Adrenal gland (tissue), 12 donors: Measurements from ENCODE around the gene NACC2. TPM values are rescaled to one million over a fixed set of nuclear protein-coding genes. Genes with fewer than 3 reads are reported as not detected.

Experiments
- DNase-seq, 7 donors: peaks; one replicate each; pipeline ENCODE4 v3.0.0-alpha.2; 2019 to 2020
- H3K27ac ChIP-seq, 5 donors: fragments of 200-600 bp; sonication (generic) in 4 of 5; 1 replicate in 3 of 5; 2 replicates in 2 of 5; pipeline versions ENCODE4 v1.5.1 to v1.8.0; 2016 to 2020; ENCODE audit warnings: mild to moderate bottlenecking in 1 of 5
- H3K27me3 ChIP-seq: fragments of 200-600 bp; 2 replicates; pipeline ENCODE4 v1.8.0; 2021
- H3K36me3 ChIP-seq, 2 donors: fragments of 200-600 bp; replicated peaks in 1 of 2; 1 replicate in 1 of 2; 2 replicates in 1 of 2; pipeline versions ENCODE4 v1.5.1 to v1.8.0; 2018 to 2022
- H3K4me1 ChIP-seq, 2 donors: fragments of 200-600 bp; replicated peaks in 1 of 2; 1 replicate in 1 of 2; 2 replicates in 1 of 2; pipeline versions ENCODE4 v1.5.1 to v1.8.0; 2018 to 2021
- H3K4me3 ChIP-seq, 4 donors: fragments of 200-600 bp; sonication (generic) in 3 of 4; one replicate each; pipeline ENCODE4 v1.5.1; 2016 to 2018
- H3K9me3 ChIP-seq, 3 donors: fragments of 200-600 bp; sonication (generic) in 1 of 3; replicated peaks in 1 of 3; 1 replicate in 2 of 3; 2 replicates in 1 of 3; pipeline versions ENCODE4 v1.5.1 to v1.8.0; 2016 to 2021
- POLR2A ChIP-seq, 2 donors: fragments of 450-650 bp; IDR thresholded peaks; one replicate each; pipeline ENCODE4 v1.6.1; 2017; ENCODE audit warnings: antibody characterized with exemption in 2 of 2, mild to moderate bottlenecking in 2 of 2, moderate library complexity in 1 of 2
- WGBS, 4 donors: extraction: QIAGEN DNeasy Blood & Tissue Kit in 2 of 4; methylation state at CpG; one replicate each; pipeline versions ENCODE4 v1.1.5 to v1.1.7; 2013 to 2017; 5-methylcytosine and 5-hydroxymethylcytosine counted together
- intact Hi-C, 2 donors: fragments of 100-400 bp; cut with DNase I; formaldehyde crosslinking; loops; one replicate each; pipeline versions ENCODE4 v1.14.1 to v1.15.0; 2022 to 2023
- polyA plus RNA-seq, 3 donors: library from polyadenylated mRNA; stranded (reverse); fragments of 200-250 nt in 2 of 3; fragments of 350-450 nt in 1 of 3; fragmentation: Illumina TruSeq in 1 of 3; extraction: RNeasy Lipid Tissue Mini Kit (QIAGEN cat#74804) in 1 of 3; gene quantifications; one replicate each; pipeline ENCODE4 v1.2.3, GENCODE V29; 2013 to 2014
- total RNA-seq, 9 donors: library from RNA; depleted of rRNA in 4 of 9; stranded (reverse); fragments of >200 nt in 4 of 9; fragments of 120-200 nt in 1 of 9; fragmentation: NEBNext Ultra II Directional in 1 of 9; extraction: Animal tissue kit (Norgen Biotek cat#: 25700) in 1 of 9; gene quantifications; one replicate each; pipeline versions ENCODE4 v1.1.0 to v1.2.4, GENCODE V29; 2013 to 2023
- TF ChIP-seq, protein P1 (sequence below), 6 experiments: fragments of 450-650 bp in 4 of 6; fragments of 200-600 bp in 2 of 6; sonication (generic) in 1 of 6; IDR thresholded peaks; 1 replicate in 5 of 6; 2 replicates in 1 of 6; pipeline versions ENCODE4 v1.5.1 to v1.8.0; 2016 to 2021; ENCODE audit warnings: antibody characterized with exemption in 6 of 6, mild to moderate bottlenecking in 2 of 6, moderate library complexity in 1 of 6
- donor health status: healthy with polysubstance abuse.
- donor health status: Bipolar disorder and iron deficiency.
- donor health status: DM: yes; HTN: yes; CAD: no.
- donor health status: DM: no; HTN: no; CAD: no.
- donor health status: DM: no; HTN: no; CAD: no.
- donor health status: DM: yes; HTN: yes; CAD: no.

The NACC2 gene
- total and polyA plus RNA-seq, 12 donors, result 3.3 to 61.0 (median 35.3) TPM

DNA sequence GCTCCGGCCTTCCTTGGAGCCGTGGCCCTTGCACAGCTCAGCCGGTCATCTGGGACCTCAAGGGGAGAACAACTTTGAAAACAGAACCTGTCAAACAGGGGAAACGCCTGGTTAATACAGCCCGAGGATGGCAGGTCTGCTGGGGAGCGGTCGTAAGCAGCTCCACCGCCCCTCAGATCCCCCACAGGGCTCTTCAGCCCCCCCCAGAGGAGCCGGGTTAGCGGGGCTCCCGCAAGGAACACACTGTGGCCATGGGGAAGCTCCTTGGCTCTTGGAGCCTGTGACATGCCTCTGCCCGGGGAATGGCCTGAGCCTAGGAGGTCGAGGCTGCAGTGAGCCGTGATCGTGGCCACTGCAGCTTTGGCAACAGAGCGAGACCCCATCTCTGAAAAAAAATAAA, 16.8 kb upstream of the NACC2 start:
- H3K27ac ChIP-seq, result no peak overlapping the region
- no peak for TF ChIP-seq POLR2A (IDR thresholded peaks at IDR 0.05)
- TF ChIP-seq, protein P1, sequence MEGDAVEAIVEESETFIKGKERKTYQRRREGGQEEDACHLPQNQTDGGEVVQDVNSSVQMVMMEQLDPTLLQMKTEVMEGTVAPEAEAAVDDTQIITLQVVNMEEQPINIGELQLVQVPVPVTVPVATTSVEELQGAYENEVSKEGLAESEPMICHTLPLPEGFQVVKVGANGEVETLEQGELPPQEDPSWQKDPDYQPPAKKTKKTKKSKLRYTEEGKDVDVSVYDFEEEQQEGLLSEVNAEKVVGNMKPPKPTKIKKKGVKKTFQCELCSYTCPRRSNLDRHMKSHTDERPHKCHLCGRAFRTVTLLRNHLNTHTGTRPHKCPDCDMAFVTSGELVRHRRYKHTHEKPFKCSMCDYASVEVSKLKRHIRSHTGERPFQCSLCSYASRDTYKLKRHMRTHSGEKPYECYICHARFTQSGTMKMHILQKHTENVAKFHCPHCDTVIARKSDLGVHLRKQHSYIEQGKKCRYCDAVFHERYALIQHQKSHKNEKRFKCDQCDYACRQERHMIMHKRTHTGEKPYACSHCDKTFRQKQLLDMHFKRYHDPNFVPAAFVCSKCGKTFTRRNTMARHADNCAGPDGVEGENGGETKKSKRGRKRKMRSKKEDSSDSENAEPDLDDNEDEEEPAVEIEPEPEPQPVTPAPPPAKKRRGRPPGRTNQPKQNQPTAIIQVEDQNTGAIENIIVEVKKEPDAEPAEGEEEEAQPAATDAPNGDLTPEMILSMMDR (IDR thresholded peaks at IDR 0.05), result no peak
- DNase-seq, result no peak
- H3K4me1 ChIP-seq, result peaks cover 15 to 16% of the 10 kb centered on the region in 2 donors
- intact Hi-C loops, result no loop called here
- no peaks in the 10 kb centered on the region for H3K27me3 ChIP-seq
- peaks cover 0 to 22% of the 10 kb centered on the region in 2 donors for H3K36me3 ChIP-seq
- no peaks in the 10 kb centered on the region for H3K9me3 ChIP-seq
- whole genome bisulfite sequencing, 4 donors, result 62 to 75% (median 71%) methylated on average over 13 to 16 of the region's 16 CpGs
- H3K4me3 ChIP-seq, result no peak overlapping the region

DNA sequence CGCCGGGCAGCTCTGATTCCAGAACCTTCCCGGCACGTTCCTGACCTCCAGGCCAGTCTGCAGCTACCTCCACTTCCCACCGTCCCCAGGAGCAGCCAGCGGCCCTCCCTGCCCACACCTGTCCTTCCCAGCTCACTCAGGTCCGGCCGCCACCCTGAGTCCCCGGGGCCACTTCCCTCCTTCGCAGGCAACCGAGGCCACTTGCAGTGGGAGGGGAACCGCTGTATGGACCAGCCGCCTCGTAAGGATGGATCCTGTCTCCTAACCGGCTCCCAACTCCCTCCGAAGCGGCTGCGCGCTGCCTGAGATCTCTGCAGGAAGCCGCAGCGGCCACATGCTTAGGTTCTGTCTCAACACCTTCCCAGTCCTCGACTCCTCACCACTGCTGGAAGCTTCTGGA, 16.1 kb upstream of the NACC2 start:
- H3K4me1 ChIP-seq, result peaks cover 15 to 16% of the 10 kb centered on the region in 2 donors
- TF ChIP-seq, protein P1 (IDR thresholded peaks at IDR 0.05), result no peak
- no peak for TF ChIP-seq POLR2A (IDR thresholded peaks at IDR 0.05)
- no peaks in the 10 kb centered on the region for H3K9me3 ChIP-seq
- H3K27me3 ChIP-seq, result no peaks in the 10 kb centered on the region
- no peak overlapping the region for H3K27ac ChIP-seq
- H3K4me3 ChIP-seq, result no peak overlapping the region
- peaks cover 0 to 19% of the 10 kb centered on the region in 2 donors for H3K36me3 ChIP-seq
- no peak for DNase-seq
- intact Hi-C loops, result no loop called here
- 87 to 93% (median 91%) methylated on average over 21 to 22 of the region's 22 CpGs for WGBS, 4 donors

DNA sequence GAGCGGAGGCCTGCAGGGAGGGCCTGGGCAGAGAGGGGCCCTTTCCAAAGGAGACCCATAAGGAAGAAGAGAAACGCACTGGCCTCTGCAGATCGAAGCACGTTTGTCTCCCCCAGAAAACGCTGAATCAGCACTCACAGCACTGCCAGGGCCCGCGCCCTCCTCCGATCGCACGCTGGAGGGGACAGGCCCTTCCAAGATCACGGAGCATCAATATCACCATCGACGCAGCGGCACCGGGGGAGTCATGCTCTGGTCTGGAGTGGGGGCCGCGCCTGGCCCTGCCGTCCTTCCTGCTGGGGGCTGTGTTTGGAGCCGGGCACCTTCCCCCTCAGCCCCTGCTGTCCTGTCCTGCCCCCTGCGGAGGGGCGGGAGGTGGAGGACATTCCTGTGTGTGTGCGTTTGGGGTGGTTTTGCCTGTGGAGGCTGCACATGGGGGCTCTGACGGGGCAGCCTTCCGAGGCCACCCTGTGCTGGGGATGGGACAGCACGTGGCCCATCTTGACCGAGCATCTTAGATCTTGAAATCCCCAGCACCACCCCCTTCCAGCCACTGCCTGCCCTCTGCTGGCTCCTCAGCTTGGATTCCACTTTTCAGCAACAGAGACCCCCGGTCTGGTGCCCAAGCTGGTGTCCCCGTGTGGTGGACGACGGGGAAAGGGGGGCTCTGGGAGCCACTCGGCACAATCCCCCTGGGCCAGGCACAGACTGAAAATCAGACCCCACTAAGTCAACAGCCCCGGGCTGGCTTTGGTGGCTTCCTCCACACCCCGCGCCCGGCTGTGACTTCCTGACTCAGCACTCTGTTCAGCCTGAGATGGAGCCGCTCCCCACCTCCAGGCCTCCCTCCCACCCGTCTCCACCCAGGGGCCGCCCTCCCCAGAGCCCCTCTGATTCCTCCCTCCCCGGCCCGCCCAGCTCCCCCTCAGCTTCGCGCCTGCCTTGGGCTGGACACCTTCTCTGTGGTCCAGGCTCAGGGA, 15.3 kb upstream of the NACC2 start:
- intact Hi-C loops, result no loop called here
- no peaks in the 10 kb centered on the region for H3K9me3 ChIP-seq

More for the DNA sequence above, 15.3 kb upstream of the NACC2 start:
- Histone ChIP-seq H3K4me1 (peaks cover 17 to 21% of the 10 kb centered on the region in 2 donors), H3K27ac (peak overlapping the region in 2 of 5 donors; percentile 51 to 63), H3K36me3 (peaks cover 0 to 11% of the 10 kb centered on the region in 2 donors), H3K27me3 (no peaks in the 10 kb centered on the region), H3K4me3 (peak overlapping the region in 1 of 4 donors; percentile 17)
- WGBS, 4 donors, result 18 to 41% (median 33%) methylated on average over 9 to 42 of the region's 42 CpGs
- TF ChIP-seq, protein P1 (IDR thresholded peaks at IDR 0.05), result peak in 1 of 6 experiments; percentile 10
- no peak for TF ChIP-seq POLR2A (IDR thresholded peaks at IDR 0.05)
- DNase-seq, result no peak
